ENCODE data around the gene SLC6A18.

DNA sequence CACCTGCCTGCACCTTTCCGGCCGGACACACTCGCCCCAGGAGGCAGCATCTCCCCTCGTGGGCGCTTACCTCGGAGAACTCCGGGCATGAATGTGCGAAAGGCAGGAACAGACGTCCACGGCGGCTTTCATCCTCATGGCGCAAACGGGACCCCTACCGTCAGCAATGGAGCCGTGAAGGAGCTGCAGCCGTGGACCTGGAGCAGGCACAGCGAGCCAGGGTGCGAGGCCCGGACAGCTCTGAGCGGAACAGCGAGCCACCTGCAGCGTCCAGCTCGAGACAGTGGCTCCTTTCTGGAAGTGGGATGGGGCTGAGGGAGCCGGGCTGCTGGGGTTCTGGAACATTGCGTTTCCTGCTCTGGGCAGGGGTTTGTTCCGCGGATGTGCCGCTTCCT is 31.6 kb upstream of the SLC6A18 start:
- TF ChIP-seq, protein P1, sequence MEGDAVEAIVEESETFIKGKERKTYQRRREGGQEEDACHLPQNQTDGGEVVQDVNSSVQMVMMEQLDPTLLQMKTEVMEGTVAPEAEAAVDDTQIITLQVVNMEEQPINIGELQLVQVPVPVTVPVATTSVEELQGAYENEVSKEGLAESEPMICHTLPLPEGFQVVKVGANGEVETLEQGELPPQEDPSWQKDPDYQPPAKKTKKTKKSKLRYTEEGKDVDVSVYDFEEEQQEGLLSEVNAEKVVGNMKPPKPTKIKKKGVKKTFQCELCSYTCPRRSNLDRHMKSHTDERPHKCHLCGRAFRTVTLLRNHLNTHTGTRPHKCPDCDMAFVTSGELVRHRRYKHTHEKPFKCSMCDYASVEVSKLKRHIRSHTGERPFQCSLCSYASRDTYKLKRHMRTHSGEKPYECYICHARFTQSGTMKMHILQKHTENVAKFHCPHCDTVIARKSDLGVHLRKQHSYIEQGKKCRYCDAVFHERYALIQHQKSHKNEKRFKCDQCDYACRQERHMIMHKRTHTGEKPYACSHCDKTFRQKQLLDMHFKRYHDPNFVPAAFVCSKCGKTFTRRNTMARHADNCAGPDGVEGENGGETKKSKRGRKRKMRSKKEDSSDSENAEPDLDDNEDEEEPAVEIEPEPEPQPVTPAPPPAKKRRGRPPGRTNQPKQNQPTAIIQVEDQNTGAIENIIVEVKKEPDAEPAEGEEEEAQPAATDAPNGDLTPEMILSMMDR (IDR thresholded peaks at IDR 0.05; ENCODE audit: insufficient read depth, low read length, poor library complexity, severe bottlenecking), result no peak
- no peak for TF ChIP-seq EZH2phosphoT487 (conservative IDR thresholded peaks at IDR 0.05; ENCODE audit: low read length)

Data from SU-DHL-6 (cell line).